T-helper 22 cell (primary cell): ENCODE data around the gene KDR.

ENCODE experiments used
- DNase-seq: peaks from one replicate; pipeline ENCODE4 v3.0.0-alpha.2; 2020; ENCODE audit warnings: low read depth

Gene KDR

GRCh38 chr4:55125087-55125721 is at the start of gene KDR:
TSS of gene KDR (minus strand) at chr4:55125595. CDS start at chr4:55125293, 302 bp downstream.
- no peak for DNase-seq

GRCh38 chr4:55173580-55173979 is 48.2 kb upstream of the KDR start:
- no peak for DNase-seq

- no peak for DNase-seq
These were observed 47.4 kb upstream of the KDR start for GRCh38 chr4:55172694-55173287.

GRCh38 chr4:55170462-55170861 is 45.1 kb upstream of the KDR start:
- DNase-seq: no peak

GRCh38 chr4:55169352-55169961 is 44.1 kb upstream of the KDR start:
- no peak for DNase-seq

GRCh38 chr4:55162396-55162795 is 37.0 kb upstream of the KDR start:
- DNase-seq: no peak

GRCh38 chr4:55161739-55162138 is 36.3 kb upstream of the KDR start:
- DNase-seq: no peak

- no peak for DNase-seq
These were observed 34.5 kb upstream of the KDR start for GRCh38 chr4:55159851-55160250.

- DNase-seq: no peak
These were observed 33.6 kb upstream of the KDR start for GRCh38 chr4:55158957-55159356.

- no peak for DNase-seq
These were observed 32.3 kb upstream of the KDR start for GRCh38 chr4:55157559-55158277.

GRCh38 chr4:55154933-55155332 is 29.5 kb upstream of the KDR start:
- DNase-seq: no peak

- no peak for DNase-seq
These were observed 29.0 kb upstream of the KDR start for GRCh38 chr4:55154290-55154880.

- no peak for DNase-seq
These were observed 18.5 kb upstream of the KDR start for GRCh38 chr4:55143858-55144257.

GRCh38 chr4:55138367-55138766 is 13.0 kb upstream of the KDR start:
- no peak for DNase-seq

GRCh38 chr4:55136634-55137033 is 11.2 kb upstream of the KDR start:
- DNase-seq: no peak

- DNase-seq: no peak
These were observed 8.6 kb upstream of the KDR start for GRCh38 chr4:55133951-55134350.

- no peak for DNase-seq
These were observed 7.4 kb upstream of the KDR start for GRCh38 chr4:55132775-55133174.

- no peak for DNase-seq
These were observed 2.1 kb upstream of the KDR start for GRCh38 chr4:55127521-55127920.

GRCh38 chr4:55127053-55127452 is 1.7 kb upstream of the KDR start:
- no peak for DNase-seq

- no peak for DNase-seq
These were observed 557 bp upstream of the KDR start for GRCh38 chr4:55125763-55126541.

- DNase-seq: no peak
These were observed 896 bp downstream of the KDR start for GRCh38 chr4:55124322-55125076.
